Hepatocyte (in vitro differentiated cells): ENCODE results near the gene CNIH2. TPM values are rescaled to one million over a fixed set of nuclear protein-coding genes. Genes with fewer than 3 reads are reported as not detected.

Experiments used
- DNase-seq: peaks from one replicate; pipeline ENCODE4 v3.0.0-alpha.2; 2016; ENCODE audit warnings: low spot score
- H2AFZ ChIP-seq: fragments of 200-600 bp; sonication (generic); 2 replicates; pipeline ENCODE4 v1.6.0; 2016; ENCODE audit warnings: antibody characterized with exemption, mild to moderate bottlenecking
- H3K27ac ChIP-seq: fragments of 200-600 bp; sonication (generic); 2 replicates; pipeline ENCODE4 v1.5.1; 2016; ENCODE audit warnings: mild to moderate bottlenecking
- H3K27me3 ChIP-seq: fragments of 200-600 bp; sonication (generic); 2 replicates; pipeline ENCODE4 v1.6.1; 2016
- H3K36me3 ChIP-seq: fragments of 200-600 bp; sonication (generic); replicated peaks from 2 replicates; pipeline ENCODE4 v1.5.1; 2016; ENCODE audit warnings: low read depth; ENCODE audit not compliant: insufficient read depth
- H3K4me1 ChIP-seq: fragments of 200-600 bp; sonication (generic); 2 replicates; pipeline ENCODE4 v1.5.1; 2016; ENCODE audit warnings: mild to moderate bottlenecking, moderate library complexity; ENCODE audit not compliant: insufficient read depth
- H3K4me2 ChIP-seq: fragments of 200-600 bp; sonication (generic); 2 replicates; pipeline ENCODE4 v1.6.0; 2016
- H3K4me3 ChIP-seq: fragments of 200-600 bp; sonication (generic); 2 replicates; pipeline ENCODE4 v1.5.1; 2016; ENCODE audit warnings: mild to moderate bottlenecking
- H3K79me2 ChIP-seq: fragments of 200-600 bp; sonication (generic); 2 replicates; pipeline ENCODE4 v1.6.0; 2017; ENCODE audit warnings: mild to moderate bottlenecking
- H3K9me2 ChIP-seq: fragments of 200-600 bp; sonication (generic); replicated peaks from 2 replicates; pipeline ENCODE4 v1.6.0; 2017; ENCODE audit warnings: mild to moderate bottlenecking; ENCODE audit not compliant: insufficient read depth
- H3K9me3 ChIP-seq: fragments of 200-600 bp; sonication (generic); 2 replicates; pipeline ENCODE4 v1.5.1; 2016; ENCODE audit warnings: low read depth, mild to moderate bottlenecking
- H4K20me1 ChIP-seq: fragments of 200-600 bp; sonication (generic); 2 replicates; pipeline ENCODE4 v1.6.0; 2016; ENCODE audit warnings: mild to moderate bottlenecking; ENCODE audit not compliant: insufficient read depth, poor library complexity, severe bottlenecking
- EZH2 ChIP-seq: fragments of 200-600 bp; sonication (generic); IDR thresholded peaks from 2 replicates; pipeline ENCODE4 v1.6.1; 2016; ENCODE audit warnings: antibody characterized with exemption, mild to moderate bottlenecking, borderline replicate concordance
- EZH2phosphoT487 ChIP-seq: fragments of 200-600 bp; sonication (generic); IDR thresholded peaks from one replicate; pipeline ENCODE4 v1.6.1; 2018; ENCODE audit warnings: antibody characterized with exemption, mild to moderate bottlenecking, low read depth, moderate library complexity; ENCODE audit not compliant: unreplicated experiment, severe bottlenecking
- WGBS: methylation state at CpG from one replicate; pipeline ENCODE4 v1.1.6; 2016; ENCODE audit warnings: low lambda C conversion rate; ENCODE audit errors: missing lambda C conversion rate; 5-methylcytosine and 5-hydroxymethylcytosine counted together
- polyA plus RNA-seq: library from polyadenylated mRNA; unstranded; fragments of >200 nt; fragmentation: Nextera tagmentation; extraction: Ambion mirVana; gene quantifications from 2 replicates; pipeline ENCODE4 v1.2.1, GENCODE V29; 2016
- total RNA-seq: library from RNA; depleted of rRNA; stranded (reverse); fragments of >200 nt; gene quantifications from 2 replicates; pipeline ENCODE4 v1.2.3, GENCODE V29; 2014
- TF ChIP-seq, protein P1 (sequence below): fragments of 200-600 bp; sonication (generic); IDR thresholded peaks from 2 replicates; pipeline ENCODE4 v1.5.1; 2016; ENCODE audit warnings: antibody characterized with exemption, mild to moderate bottlenecking; ENCODE audit not compliant: poor library complexity

The CNIH2 gene
- total and polyA plus RNA-seq, 2 experiments from 2014 or later, result 1.7 to 6.2 TPM

DNA sequence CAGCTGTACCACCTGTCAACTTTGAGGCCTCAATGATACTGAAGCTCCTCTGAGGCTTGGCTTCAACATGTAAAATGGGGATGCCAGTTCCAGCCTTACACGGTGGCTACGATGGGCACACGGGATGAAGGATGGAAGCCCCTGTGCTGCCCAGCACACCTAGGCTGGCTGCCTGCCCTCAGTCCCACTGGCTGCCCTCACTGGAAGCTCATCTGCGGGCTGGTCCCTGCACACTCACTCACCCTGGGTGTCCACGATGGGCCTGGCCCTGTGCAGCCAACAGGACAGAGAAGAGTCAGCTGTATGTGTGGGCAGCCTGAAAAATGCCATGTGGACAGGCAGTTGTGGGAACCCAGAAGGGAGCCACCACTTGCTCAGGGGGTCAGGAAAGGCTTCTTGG, 8.7 kb downstream of the CNIH2 start:
- H3K36me3 ChIP-seq, result no peaks in the 10 kb centered on the region
- H3K4me2 ChIP-seq, result peak overlapping the region; percentile 95
- peaks cover 35% of the 10 kb centered on the region for H3K79me2 ChIP-seq
- no peaks in the 10 kb centered on the region for H3K9me2 ChIP-seq
- peaks cover 15% of the 10 kb centered on the region for H3K4me1 ChIP-seq
- H3K27ac ChIP-seq, result no peak overlapping the region
- no peaks in the 10 kb centered on the region for H3K9me3 ChIP-seq
- H2AFZ ChIP-seq, result no peak overlapping the region
- TF ChIP-seq, protein P1, sequence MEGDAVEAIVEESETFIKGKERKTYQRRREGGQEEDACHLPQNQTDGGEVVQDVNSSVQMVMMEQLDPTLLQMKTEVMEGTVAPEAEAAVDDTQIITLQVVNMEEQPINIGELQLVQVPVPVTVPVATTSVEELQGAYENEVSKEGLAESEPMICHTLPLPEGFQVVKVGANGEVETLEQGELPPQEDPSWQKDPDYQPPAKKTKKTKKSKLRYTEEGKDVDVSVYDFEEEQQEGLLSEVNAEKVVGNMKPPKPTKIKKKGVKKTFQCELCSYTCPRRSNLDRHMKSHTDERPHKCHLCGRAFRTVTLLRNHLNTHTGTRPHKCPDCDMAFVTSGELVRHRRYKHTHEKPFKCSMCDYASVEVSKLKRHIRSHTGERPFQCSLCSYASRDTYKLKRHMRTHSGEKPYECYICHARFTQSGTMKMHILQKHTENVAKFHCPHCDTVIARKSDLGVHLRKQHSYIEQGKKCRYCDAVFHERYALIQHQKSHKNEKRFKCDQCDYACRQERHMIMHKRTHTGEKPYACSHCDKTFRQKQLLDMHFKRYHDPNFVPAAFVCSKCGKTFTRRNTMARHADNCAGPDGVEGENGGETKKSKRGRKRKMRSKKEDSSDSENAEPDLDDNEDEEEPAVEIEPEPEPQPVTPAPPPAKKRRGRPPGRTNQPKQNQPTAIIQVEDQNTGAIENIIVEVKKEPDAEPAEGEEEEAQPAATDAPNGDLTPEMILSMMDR, result no peak
- TF ChIP-seq EZH2phosphoT487 (no peak), EZH2 (no peak)
- H4K20me1 ChIP-seq, result peaks cover 3% of the 10 kb centered on the region
- peaks cover 7% of the 10 kb centered on the region for H3K27me3 ChIP-seq
- DNase-seq, result no peak
- WGBS, result 98% methylated on average over 5 of the region's 5 CpGs
- H3K4me3 ChIP-seq, result no peak overlapping the region

DNA sequence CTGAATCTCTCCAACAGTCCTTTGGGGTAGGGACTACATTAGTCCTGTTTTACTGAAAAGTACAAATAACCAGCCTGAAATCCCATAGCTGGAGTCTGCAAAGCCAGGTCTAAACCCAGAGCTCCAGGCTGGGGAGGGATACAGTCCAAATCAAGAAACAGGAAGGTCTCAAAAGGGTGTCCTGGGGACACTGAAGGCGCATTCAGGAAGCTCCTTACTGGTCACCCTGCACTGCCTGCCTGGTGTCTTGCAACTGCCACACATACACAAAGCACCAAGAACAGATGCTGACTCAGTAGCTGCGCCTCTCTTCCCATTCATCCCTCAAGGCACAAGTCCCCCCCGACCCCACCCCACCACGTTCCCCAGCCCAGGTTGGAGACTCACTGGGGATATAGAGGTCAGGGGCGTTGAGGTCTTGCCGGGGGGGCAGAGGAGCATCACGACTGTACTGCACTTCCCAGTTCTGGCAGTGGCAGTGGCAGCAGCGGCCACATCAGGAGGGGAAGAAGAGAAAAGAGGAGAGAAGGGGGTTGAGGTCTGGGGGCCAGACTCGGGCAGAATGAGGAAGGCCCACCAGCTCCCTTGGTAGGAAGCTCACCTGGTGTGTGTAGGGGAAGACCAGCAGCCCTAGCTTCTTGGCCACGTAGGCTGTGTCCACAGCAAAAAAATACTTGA, 9.4 kb downstream of the CNIH2 start:
- H3K36me3 ChIP-seq, result no peaks in the 10 kb centered on the region
- H3K27me3 ChIP-seq, result peaks cover 13% of the 10 kb centered on the region
- H3K27ac ChIP-seq, result peak overlapping the region; percentile 93
- peaks cover 35% of the 10 kb centered on the region for H3K79me2 ChIP-seq
- H2AFZ ChIP-seq, result no peak overlapping the region
- H3K4me2 ChIP-seq, result peak overlapping the region; percentile 95
- peaks cover 15% of the 10 kb centered on the region for H3K4me1 ChIP-seq
- peak overlapping the region; percentile 46 for H3K4me3 ChIP-seq
- H3K9me3 ChIP-seq, result no peaks in the 10 kb centered on the region
- 94% methylated on average over 8 of the region's 10 CpGs for WGBS
- no peak for DNase-seq
- TF ChIP-seq EZH2phosphoT487 (no peak), EZH2 (no peak)
- TF ChIP-seq, protein P1, result no peak
- no peaks in the 10 kb centered on the region for H3K9me2 ChIP-seq
- no peaks in the 10 kb centered on the region for H4K20me1 ChIP-seq

DNA sequence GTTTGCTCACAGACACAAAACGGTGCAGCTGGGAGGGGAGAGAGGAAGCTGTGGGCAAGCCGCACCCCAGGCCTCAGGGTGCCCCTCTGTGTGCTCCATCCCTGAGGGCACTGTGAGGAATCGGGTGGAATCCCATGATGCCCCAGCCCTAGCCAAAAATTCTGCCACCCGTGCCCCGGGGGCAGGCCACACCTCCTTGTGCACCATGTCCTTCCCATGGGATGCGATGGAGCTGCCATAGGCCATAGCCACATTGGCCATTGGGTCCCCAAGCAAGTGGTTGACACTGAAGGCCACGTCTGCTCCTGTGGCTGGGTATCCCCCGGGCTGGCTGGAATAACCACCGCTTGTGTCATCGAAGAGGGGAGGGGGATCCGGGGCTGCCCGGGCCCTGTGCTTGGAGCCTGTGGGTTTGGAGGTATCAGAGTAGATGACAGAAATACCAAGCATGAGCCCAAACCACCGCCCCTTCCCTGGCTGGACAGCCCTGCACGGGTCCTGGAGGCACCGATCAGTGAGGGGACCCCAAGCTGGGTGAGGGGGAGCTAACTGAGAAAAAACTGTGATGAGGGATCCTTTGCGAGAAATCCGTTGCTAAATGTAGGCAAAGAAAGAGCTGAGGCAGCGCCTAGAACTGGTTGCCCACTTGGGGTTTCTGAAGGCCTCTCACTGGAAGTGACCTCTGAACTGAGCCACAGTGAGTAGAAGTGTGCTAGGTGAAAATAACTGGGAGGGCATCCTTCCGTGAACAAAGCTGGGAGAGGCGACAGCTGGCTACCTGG, 10.1 kb downstream of the CNIH2 start:
- H3K4me3 ChIP-seq, result peak overlapping the region; percentile 46
- H3K9me3 ChIP-seq, result no peaks in the 10 kb centered on the region
- 51% methylated on average over 17 of the region's 20 CpGs for WGBS
- H3K27me3 ChIP-seq, result peaks cover 21% of the 10 kb centered on the region
- DNase-seq, result no peak
- peak overlapping the region; percentile 95 for H3K4me2 ChIP-seq
- TF ChIP-seq EZH2 (no peak), EZH2phosphoT487 (no peak)
- TF ChIP-seq, protein P1, result no peak
- H3K36me3 ChIP-seq, result no peaks in the 10 kb centered on the region
- peak overlapping the region; percentile 44 for H2AFZ ChIP-seq
- no peaks in the 10 kb centered on the region for H4K20me1 ChIP-seq
- H3K79me2 ChIP-seq, result peaks cover 35% of the 10 kb centered on the region
- no peaks in the 10 kb centered on the region for H3K9me2 ChIP-seq
- H3K4me1 ChIP-seq, result peaks cover 15% of the 10 kb centered on the region
- peak overlapping the region; percentile 93 for H3K27ac ChIP-seq
